Measurements from ENCODE around the gene JAKMIP1. TPM values are rescaled to one million over a fixed set of nuclear protein-coding genes. Genes with fewer than 3 reads are reported as not detected.

The JAKMIP1 gene
- total and polyA plus RNA-seq, 2 donors (not counting 1 experiment from before 2014, with no cell fraction given): 0.49 to 1.0 TPM

DNA sequence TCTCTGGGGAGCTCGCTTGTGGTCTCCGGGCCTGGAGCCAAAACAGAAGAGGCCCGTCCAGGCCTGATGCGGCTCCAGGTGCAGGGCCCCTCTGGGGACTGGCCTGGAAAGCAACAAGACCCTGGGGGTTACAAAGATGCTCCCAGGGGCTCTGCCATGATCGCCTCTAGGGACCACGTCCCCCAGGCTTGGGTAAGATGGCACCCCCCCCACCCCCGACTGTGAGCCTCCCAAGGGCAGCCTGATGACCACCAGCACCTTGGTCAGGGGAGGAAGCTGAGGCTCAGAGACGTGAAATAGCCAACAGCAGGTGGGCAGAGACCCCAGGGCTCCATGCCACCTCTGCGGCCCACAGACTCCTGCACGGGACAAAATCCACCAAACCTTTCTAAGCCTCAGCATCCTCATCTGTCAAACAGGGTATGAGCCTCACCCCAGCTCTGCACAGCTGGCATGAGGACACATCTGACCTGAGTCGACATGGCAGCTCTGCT lies 207.5 kb downstream of the JAKMIP1 start:
- no peak overlapping the region for H3K27ac ChIP-seq (ENCODE audit: low read length in 2 of 2)
- no peaks in the 10 kb centered on the region for H3K4me1 Mint-ChIP-seq
- no peak for ATAC-seq (ENCODE audit: low read depth)
- no peak overlapping the region for H3K4me2 ChIP-seq (replicated peaks; ENCODE audit: low read depth, low read length, poor library complexity, severe bottlenecking)
- CTCF ChIA-PET: interaction anchor here (1.3 kb wide), 1 partner anchor 10 kb away, joined by 3 read pairs; no protein-coding TSS in a partner anchor
- no peaks in the 10 kb centered on the region for H4K20me1 ChIP-seq (ENCODE audit: control insufficient read depth, insufficient read depth, low read length, poor library complexity, severe bottlenecking)
- DNase-seq: no peak
- no peak for TF ChIP-seq CTCF (IDR thresholded peaks at IDR 0.05)
- TF ChIP-seq EZH2 (IDR thresholded peaks at IDR 0.05; ENCODE audit: borderline replicate concordance, insufficient read depth, low read depth, low read length, poor library complexity, severe bottlenecking): no peak
- POLR2A ChIA-PET: no interaction called here
- intact Hi-C loops (cut with micrococcal nuclease): no loop called here
- no peak overlapping the region for H3K9ac ChIP-seq (ENCODE audit: low read length)
- peaks cover 0 to 14% (median 0%) of the 10 kb centered on the region in 3 donors for H3K9me3 ChIP-seq (ENCODE audit: control extremely low read depth in 1 of 3, control insufficient read depth in 2 of 3, insufficient read depth in 1 of 3, low read length in 2 of 3)
- no peak overlapping the region for H3K4me3 ChIP-seq (ENCODE audit: control extremely low read depth in 1 of 5, extremely low read depth in 1 of 5, insufficient read depth in 1 of 5, low read depth in 2 of 5, low read length in 4 of 5)
- H2AFZ ChIP-seq (ENCODE audit: insufficient read depth, low read depth, low read length, poor library complexity, severe bottlenecking): no peak overlapping the region
- H3K79me2 ChIP-seq (ENCODE audit: control insufficient read depth, insufficient read depth, low read length): no peaks in the 10 kb centered on the region
- no peak overlapping the region for H3K27ac Mint-ChIP-seq
- no peaks in the 10 kb centered on the region for H3K9me3 Mint-ChIP-seq (ENCODE audit: insufficient read depth)
- H3K36me3 ChIP-seq (replicated peaks in 1 of 2; ENCODE audit: control extremely low read depth in 1 of 2, control insufficient read depth in 1 of 2, extremely low read depth in 1 of 2, insufficient read depth in 2 of 2, low read length in 1 of 2): no peaks in the 10 kb centered on the region
- no peaks in the 10 kb centered on the region for H3K4me1 ChIP-seq (ENCODE audit: control insufficient read depth in 2 of 2, insufficient read depth in 2 of 2, low read length in 2 of 2)
- WGBS (ENCODE audit: insufficient coverage): 17% methylated on average over 11 of the region's 11 CpGs
- H3K27me3 Mint-ChIP-seq: peaks cover 19% of the 10 kb centered on the region
- no peak overlapping the region for H3K4me3 Mint-ChIP-seq
- no peaks in the 10 kb centered on the region for H3K27me3 ChIP-seq (replicated peaks in 1 of 4; ENCODE audit: control extremely low read depth in 1 of 4, control insufficient read depth in 3 of 4, insufficient read depth in 4 of 4, low read length in 3 of 4)

- H3K4me1 Mint-ChIP-seq: no peaks in the 10 kb centered on the region
- Histone ChIP-seq H4K20me1 (ENCODE audit: control insufficient read depth, insufficient read depth, low read length, poor library complexity, severe bottlenecking) (no peaks in the 10 kb centered on the region), H2AFZ (ENCODE audit: insufficient read depth, low read depth, low read length, poor library complexity, severe bottlenecking) (no peak overlapping the region), H3K4me1 (ENCODE audit: control insufficient read depth in 2 of 2, insufficient read depth in 2 of 2, low read length in 2 of 2) (no peaks in the 10 kb centered on the region), H3K79me2 (ENCODE audit: control insufficient read depth, insufficient read depth, low read length) (no peaks in the 10 kb centered on the region), H3K9me3 (ENCODE audit: control extremely low read depth in 1 of 3, control insufficient read depth in 2 of 3, insufficient read depth in 1 of 3, low read length in 2 of 3) (peaks cover 0 to 14% (median 0%) of the 10 kb centered on the region in 3 donors), H3K27me3 (replicated peaks in 1 of 4; ENCODE audit: control extremely low read depth in 1 of 4, control insufficient read depth in 3 of 4, insufficient read depth in 4 of 4, low read length in 3 of 4) (no peaks in the 10 kb centered on the region), H3K4me3 (ENCODE audit: control extremely low read depth in 1 of 5, extremely low read depth in 1 of 5, insufficient read depth in 1 of 5, low read depth in 2 of 5, low read length in 4 of 5) (no peak overlapping the region), H3K4me2 (replicated peaks; ENCODE audit: low read depth, low read length, poor library complexity, severe bottlenecking) (no peak overlapping the region), H3K9ac (ENCODE audit: low read length) (no peak overlapping the region), H3K36me3 (replicated peaks in 1 of 2; ENCODE audit: control extremely low read depth in 1 of 2, control insufficient read depth in 1 of 2, extremely low read depth in 1 of 2, insufficient read depth in 2 of 2, low read length in 1 of 2) (no peaks in the 10 kb centered on the region), H3K27ac (ENCODE audit: low read length in 2 of 2) (no peak overlapping the region)
- 66% methylated on average over 13 of the region's 17 CpGs for WGBS (ENCODE audit: insufficient coverage)
- H3K9me3 Mint-ChIP-seq (ENCODE audit: insufficient read depth): no peaks in the 10 kb centered on the region
- CTCF ChIA-PET: interaction anchor here (1.3 kb wide), 1 partner anchor 9 kb away, joined by 3 read pairs; no protein-coding TSS in a partner anchor
- POLR2A ChIA-PET: no interaction called here
- DNase-seq: no peak
- ATAC-seq (ENCODE audit: low read depth): no peak
- H3K27me3 Mint-ChIP-seq: peaks cover 19% of the 10 kb centered on the region
- TF ChIP-seq EZH2 (IDR thresholded peaks at IDR 0.05; ENCODE audit: borderline replicate concordance, insufficient read depth, low read depth, low read length, poor library complexity, severe bottlenecking) (no peak), CTCF (IDR thresholded peaks at IDR 0.05) (no peak)
- H3K27ac Mint-ChIP-seq: no peak overlapping the region
- H3K4me3 Mint-ChIP-seq: no peak overlapping the region
- intact Hi-C loops (cut with micrococcal nuclease): no loop called here
Observed at GRCh38 chr4:5992171-5992827, 208.1 kb downstream of the JAKMIP1 start.
